Measurements from ENCODE around the gene EFCAB9.

Gene EFCAB9

DNA sequence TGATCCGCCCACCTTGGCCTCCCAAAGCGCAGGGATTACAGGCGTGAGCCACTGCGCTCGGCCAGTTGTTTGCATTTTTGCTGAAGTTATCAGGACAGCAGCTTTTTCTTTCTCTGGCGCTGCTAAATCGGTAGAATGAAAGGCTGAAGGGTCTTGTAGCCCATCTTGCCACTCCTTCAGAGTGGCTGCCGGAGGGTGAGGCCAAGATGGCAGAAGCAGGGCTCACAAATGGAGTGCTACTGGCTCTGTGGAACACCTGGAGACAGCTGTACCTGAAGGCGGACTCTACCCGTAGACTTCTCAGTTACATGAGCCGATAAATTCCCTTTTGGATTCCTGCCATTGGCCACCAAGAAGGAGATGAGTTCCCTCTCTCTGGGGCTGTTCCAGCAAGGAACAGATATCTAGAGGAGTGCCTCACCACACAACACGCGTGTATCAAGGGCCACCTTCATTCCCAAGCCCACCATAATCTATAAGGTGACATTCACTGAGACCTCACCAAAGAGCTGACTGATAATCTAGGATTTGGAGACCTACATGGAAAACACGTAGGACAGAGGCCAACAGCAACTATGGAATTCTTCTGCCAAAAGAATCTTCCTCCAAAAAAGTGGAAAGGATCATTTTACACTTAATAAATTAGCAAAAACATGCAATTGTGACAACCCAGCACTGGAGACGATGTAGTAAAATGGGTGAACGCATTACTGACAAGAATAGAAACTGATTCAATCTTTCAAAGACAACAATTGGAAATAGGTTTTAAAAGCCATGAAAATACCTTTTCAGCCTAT is 27.7 kb upstream of the EFCAB9 start:
- no peak for DNase-seq (ENCODE audit: low read depth)

DNA sequence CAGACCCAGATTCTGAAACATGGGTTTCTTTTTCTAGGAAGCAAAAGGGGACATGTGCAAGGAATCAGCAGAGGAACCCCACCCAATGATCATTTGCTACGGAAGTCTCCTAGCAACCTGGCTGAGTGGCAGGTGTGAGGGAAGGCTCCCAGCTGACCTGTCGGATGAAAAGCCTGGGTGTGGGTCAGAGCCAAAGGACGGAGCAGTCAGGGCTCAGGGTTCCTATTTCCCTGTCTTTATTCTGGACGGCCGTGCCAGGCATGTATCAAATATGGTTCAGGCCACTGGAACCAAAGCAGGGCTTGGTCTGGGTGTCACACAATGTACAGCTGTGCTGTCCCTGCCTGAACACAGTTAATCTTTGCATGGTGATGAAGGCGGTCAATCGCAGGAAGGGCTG is 26.1 kb upstream of the EFCAB9 start:
- DNase-seq (ENCODE audit: low read depth), result no peak

DNA sequence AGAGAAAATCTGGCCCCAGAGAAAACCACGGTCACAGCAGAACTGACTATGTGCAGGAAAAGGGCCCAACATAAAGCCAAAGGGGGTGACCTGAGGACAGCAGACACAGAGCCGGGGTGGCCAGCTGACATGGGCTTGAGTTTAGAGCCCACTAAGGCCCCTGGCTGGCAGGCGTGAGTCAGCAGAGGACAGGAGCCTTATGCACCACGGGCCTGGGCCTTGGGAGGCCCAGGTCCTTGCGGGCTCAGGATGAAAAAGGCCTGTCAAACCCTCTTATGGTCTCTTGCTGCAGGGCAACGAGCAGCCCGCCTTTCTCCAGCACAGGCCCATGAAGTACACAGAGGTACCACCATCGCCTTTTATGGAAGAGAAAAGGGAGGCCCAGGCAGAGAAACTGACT is 25.7 kb upstream of the EFCAB9 start:
- no peak for DNase-seq (ENCODE audit: low read depth)

DNA sequence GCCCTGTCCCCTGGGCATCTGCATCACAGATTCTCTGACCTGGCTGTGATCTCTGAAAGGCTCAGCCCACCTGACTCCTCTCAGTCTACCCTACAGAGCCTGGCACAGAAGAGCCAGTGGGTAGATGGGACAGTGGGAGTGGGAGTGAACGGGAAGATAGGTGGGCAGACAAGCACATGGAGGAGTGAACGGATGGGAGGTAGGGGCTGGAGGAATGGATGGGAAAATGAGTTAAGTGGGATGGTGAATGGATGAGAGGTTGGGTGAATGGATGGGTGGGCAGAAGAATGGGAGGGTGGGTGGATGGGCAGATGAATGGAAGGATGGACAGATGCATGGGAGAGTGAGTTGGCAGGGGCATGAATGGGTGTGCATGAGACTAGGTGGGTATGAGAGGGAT is 24.8 kb upstream of the EFCAB9 start:
- no peak for DNase-seq (ENCODE audit: low read depth)

DNA sequence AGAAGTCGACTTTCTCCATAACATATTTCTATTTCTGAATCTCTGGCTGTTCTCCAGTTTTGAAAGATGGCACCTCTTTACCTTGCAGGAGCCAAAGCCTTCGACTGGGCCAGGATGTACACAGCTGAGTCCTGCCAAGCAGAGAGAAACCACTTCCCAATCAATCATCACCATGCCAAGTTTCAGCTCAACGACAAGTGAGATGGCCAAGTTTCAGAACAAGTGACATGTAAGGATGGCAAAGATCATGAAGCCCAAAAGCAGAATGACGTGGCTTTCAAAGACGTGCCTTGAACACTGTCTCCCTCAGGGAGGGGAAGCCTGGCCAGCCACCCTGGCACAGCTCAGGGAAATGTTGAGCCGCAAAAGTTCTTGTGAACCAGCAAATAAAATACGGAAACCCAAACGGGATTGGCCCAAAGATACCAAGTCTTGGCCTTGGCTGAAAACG is 23.7 kb upstream of the EFCAB9 start:
- DNase-seq (ENCODE audit: low read depth), result no peak

DNA sequence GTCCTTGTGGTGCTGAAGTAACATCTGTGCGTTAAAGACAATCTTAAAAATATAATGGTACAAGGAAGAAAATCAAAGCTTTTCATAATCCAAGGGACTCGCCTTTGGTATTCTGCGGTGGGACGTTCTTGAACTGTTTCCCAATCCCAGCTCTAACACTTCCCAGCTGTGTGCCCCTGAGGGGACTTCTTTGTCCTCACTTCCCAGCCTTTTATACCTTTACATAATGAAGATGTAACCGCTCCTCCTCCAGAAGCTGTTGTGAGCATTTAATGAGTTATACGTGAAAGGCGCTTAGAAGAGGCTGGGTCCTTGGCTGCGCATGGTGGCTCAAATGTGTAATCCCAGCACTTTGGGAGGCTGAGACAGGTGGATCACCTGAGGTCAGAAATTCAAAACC is 22.9 kb upstream of the EFCAB9 start:
- no peak for DNase-seq (ENCODE audit: low read depth)

DNA sequence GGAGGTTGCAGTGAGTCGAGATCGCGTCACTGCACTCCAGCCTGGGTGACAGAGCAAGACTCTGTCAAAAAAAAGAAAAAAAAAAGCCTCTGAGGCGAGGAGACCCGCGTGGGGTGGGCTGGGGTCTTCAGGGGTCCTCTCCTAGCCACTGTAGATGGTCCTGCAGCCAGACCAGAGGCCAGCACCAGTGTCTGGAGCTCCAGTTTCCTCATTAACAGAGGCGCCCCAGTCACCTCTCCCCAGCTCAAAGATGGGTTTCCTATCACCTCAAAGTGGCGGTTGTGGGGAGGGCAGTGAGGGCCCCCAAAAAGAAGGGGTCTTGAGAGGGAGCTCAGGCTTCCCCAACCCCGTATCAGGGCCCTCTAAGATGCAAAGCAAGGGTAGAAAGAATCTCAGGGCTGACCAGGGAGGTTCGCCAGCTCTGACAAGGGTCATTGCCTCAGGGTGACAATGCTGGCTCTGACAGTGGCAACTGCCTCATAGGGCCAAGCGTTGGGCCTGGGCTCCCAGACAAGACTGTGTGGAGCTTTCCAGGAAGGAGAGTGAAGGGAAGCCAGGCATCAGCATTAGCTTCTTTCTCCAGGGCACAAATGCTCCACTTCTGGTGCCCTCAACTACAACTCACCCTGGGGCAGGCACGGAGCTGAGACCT is 20.9 kb upstream of the EFCAB9 start:
- DNase-seq (ENCODE audit: low read depth), result no peak

DNA sequence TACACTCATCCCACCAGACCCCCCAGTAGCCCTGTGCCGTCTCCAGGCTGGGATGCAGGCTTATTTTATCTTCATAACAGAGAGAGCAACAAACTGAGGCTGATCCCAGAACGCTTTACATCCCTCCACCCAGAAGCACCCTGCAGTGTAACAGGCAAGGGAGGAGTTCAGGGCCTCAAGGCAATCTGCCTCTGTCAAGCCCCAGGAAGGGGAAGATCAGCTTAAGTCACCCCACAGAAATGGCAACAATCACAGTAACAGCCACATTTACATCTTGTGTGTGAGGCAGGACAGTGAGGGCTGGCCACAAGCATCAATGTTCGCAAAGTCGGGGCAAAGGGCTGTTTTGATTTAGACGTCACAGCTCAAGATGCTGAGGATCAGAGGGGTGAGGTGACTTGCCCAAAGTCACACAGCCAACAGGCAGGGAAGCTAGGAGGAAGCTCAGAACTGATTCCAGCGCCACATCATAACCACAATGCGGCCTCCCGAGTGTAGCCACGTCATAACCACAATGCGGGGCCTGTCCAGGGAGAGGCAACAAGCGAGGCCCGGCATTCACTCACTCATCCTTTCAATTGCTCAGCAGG is 20.3 kb upstream of the EFCAB9 start:
- peak; percentile 74 for DNase-seq (ENCODE audit: low read depth)

DNA sequence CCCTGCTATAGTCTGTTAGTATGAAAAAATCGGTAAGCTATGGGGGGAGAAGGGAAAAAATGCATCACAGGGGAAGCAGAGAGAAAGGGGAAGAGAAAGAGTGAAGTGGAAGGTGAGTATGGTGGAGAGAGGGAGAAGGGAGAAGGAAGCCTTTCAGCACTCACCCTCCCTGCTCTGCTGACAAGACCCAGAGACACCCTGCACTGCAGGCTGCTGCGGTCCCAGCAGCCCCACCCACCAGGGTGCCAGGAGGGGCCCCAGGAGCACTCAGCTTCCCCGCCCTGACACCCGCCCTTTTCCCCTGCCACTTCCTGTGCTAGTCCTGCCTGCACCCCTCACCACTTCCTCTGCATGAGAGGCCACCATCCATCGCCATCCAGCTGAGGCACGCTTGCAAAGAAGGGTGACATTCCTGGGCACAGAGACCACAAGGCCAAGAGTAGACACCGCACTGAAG is 18.7 kb upstream of the EFCAB9 start:
- DNase-seq (ENCODE audit: low read depth), result no peak

DNA sequence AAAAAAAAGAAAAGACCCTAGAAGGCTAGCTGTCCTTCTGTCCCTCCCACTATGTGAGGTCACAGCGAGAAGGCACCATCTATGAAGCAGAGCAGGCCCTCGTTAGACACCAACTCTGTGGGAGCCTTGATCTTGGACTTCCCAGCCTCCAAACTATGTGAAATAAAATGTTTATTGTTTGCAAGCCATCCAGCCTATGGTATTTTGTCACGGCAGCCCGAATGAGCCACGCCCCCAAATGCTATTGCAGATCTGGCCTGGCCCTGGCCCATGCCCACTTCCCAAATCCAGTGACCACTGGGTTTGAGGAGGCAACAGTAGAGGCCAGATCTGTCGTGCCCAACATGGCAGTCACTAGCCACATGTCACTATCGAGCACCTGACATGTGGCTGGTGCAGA is 16.8 kb upstream of the EFCAB9 start:
- no peak for DNase-seq (ENCODE audit: low read depth)

DNA sequence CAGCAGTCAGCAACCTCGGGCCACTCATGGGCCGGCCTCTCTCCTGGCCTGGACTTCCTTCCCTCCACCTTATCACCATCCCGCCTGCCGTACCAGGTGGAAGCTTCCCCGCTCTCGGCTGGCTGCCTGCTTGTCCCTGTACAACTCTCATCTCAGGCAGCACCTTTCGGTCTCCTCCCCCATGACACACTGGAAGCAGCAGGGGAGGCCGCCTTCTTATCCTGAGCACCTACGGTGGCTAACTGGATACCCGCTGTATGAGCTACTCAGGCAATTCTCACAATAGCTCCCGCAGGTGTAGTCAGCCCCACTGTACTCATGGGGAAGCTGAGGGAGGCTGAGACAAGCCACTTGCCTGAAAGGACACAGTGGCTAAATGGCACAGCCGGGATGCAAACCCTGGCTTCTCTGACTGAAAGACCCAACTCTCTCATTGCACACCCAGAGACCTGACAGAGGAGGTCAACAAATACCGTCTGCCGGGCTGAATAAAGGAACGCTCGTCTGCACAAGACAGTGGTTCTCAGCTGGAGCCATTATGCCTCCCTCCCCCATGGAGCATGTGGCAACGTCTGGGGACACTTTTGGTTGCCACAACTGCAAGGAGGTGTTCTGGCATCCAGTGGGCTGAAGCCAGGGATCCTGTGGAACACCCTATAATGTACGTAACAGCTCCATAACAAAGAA is 15.5 kb upstream of the EFCAB9 start:
- DNase-seq (ENCODE audit: low read depth), result no peak

DNA sequence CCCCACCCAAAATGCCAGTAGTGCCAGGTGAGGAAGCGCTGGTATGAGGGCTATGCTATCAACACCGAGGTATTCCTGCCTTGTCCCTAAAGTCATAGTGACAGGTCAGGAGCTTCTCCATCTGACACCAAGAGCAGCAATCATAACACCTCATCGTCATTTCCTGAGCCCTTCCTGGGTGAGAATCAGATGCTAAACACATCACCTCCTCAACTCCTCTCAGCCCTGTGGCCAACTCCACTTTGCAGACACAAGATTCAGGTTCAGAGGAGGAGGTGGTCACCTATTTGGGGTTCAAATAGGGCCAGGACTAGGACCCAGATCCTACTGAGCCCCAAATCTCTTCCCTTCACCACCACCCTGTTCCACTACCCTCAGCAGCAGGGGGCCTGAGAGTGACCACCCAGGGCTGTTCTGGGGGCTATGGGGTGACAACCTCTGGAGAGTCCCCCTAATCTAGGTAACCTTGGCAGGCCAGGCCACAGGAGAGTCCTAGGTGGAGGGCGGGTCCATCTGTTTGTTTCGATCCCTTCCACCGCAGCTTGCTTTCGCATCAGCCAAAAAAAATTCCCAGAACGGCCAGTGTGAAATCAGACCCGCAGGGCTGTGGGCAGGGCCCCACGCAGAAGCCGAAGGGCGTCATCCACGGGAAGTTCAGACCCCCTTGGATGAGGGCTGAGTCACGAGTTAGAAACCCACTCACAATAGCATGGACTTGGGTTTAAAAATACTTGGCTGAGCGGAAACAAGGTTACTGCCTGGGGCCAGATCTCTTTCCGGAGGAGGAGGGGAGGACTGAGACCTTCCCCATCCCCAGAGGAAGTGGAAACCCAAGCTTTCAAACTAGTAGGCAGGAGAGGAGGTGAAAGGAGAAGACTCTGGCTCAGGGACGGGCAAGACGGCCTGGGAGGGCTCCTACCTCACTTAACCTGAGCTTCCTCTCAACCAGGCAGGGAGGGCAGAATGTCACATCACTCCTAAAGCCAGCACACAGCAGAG is 14.7 kb upstream of the EFCAB9 start:
- peak; percentile 32 for DNase-seq (ENCODE audit: low read depth)

DNA sequence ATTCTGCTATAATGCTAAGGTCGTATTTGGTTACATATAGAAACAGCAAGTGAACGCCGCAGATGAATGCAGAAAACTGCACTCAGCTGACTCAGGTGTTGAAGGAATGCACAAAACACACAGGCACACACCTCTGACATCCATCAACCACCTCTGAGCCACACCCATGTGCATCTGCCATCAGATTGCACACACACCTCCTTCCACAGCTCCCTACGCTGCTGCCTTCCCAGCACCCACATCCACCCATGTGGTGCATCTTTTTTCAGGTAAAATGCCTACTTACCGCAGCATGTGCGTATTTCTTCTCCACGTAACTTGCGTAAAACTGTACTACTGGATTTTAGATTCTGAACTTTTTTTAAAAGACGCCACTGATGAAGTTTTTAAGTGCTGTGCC is 13.0 kb upstream of the EFCAB9 start:
- DNase-seq (ENCODE audit: low read depth), result no peak

DNA sequence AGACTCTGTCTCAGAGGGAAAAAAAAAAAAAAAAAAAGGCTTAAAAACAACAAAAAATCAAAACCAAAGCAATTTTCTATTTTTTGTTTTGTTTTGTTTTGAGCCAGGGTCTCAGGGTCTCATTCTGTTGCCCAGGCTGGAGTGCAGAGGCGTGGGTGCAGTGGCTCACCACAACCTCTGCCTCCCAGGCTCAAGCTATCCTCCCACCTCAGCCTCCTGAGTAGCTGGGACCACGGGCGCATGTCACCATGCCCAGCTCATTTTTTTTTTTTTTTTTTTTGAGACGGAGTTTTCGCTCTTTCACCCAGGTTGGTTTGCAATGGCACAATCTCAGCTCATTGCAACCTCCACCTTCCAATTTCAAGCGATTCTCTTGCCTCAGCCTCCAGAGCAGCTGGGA is 11.7 kb upstream of the EFCAB9 start:
- no peak for DNase-seq (ENCODE audit: low read depth)

DNA sequence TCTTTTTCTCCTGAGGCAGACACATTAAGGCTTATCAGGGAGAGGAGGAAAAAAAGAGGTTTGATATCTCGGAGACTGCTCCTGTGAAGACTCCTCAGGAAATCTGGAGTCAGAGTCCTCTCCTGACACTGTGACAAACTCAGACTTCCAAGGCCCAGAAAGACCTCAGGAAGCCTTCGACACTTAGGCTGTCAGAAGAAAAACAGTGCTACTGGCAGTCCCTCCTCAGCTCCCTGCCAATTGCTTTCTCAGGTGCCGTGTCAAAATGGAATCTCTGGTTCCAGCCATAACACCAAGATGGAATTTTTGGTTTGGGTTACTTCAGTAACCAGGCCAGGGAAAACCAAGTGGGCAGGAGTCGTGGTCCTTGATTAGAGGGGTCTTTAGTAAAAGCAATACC is 10.1 kb upstream of the EFCAB9 start:
- no peak for DNase-seq (ENCODE audit: low read depth)

DNA sequence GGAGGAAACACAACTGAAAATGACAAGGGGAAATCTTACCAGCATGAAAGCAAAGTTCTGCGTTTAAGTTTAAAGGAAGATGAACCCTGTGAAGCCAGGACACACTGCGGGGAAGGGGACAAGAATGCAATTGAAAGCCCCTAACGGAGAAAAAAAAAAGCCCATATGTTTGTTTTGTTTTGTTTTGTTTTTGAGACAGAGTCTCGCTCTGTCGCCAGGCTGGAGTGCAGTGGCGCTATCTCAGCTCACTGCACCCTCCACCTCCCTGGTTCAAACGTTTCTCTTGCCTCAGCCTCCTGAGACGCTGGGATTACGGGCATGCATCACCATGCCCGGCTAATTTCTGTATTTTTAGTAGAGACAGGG is 8.9 kb upstream of the EFCAB9 start:
- no peak for DNase-seq (ENCODE audit: low read depth)

DNA sequence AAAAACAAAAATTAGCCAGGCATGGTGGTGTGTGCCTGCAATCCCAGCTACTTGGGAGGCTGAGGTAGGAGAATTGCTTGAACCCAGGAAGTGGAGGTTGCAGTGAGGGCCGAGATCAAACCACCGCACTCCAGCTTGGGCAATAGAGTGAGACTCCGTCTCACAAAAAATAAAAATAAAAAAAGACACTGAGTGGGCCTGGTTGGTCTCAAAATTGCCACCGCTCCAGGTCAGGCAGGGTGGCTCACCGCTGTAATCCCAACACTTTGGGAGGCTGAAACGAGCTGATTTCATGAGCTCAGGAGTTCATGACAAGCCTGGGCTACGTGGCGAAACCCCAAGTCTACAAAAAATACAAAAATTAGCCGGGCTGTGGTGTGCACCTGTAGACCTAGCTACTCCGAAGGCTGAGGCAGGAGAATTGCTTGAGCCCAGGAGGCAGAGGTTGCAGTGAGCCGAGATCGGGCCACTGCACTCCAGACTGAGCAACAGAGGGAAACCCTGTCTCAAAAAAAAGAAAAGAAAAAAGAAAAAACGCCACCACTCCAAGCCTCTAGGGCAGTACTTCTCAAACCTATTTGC is 7.8 kb upstream of the EFCAB9 start:
- no peak for DNase-seq (ENCODE audit: low read depth)

DNA sequence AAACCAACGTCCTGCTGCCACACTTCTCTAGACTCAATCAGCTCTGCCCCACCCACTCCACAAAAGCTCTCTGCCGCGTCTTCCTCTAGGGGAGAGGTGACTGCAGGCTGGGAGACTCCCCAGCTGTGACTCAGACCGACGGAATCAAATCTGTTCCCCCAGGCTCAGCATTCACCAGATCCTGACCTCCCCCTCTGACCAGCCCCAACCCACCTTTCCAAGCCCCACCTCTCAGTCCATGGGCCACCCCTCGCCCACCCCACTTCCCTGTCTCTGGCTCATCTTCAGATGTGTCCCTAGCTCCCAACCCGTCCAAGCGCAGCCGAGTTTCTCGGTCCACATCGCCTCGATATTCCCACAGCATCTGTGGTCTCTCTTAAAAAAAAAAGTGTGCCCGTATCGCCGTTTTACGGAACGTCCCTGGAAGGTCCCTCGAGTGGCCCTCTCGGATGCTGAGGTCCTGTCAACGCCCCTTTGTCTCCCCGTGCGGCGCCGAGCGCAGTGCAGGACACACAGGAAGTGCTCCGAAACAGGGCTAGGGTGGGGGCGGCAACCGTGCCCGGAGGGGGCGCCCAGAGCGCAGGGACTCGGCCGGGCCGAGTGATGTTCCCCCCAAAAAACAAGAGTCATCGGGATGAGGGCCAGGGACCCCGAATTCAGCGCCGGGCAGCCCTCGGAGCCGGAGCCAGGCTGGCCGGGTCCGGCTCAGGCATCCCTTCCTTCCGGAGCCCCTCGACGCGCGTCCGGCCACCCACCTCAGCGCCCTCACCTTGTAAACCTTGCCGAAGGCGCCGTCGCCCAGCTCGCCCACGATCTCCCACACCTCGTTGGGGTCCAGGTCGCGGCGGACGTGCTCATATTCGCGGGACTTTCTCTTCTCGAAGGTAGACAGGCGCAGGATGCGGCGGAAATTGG is 6.6 kb upstream of the EFCAB9 start:
- peak; percentile 32 for DNase-seq (ENCODE audit: low read depth)

DNA sequence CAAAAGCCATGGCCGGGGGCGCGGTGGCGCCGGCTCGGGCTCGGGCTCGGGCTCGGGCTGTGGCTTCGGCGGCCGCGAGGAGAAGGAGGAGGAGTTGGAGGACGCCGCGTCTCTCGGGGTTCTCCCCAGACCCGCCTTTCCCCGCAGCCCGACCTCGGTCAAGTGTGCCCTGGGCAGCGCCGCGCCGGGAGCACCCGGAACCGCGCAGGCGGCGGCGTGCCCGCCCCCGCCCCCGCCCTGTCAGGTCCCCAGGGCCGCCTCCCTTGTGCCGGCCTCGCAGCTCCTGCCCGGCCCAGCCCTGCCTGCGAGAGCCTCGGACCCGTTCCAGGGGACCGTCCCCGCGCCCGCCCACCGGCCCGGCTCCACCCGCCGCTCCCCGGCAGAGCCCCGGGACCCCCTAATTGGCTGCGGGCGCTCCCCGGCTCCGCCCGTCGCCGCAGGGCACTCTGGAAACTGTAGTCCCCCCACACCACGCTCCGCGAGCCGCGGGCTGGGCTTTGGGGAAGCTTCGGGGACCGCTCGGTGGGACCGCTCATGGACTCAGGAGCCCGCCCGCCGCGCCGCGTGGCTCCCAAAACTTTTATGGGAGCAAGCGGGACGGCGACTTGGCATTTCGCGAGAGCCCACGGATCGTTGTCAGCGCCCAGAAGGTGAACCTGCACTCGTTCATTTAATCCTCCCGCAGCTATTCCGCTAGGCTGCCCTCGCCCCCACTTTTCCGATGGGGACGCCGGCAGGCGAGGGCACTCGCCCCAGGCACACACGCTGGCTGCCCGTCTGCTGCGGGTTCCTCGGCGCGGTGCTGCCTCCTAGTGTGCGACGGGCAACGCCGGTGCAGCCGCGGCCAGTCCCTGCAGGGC is 5.7 kb upstream of the EFCAB9 start, which contains the start of gene STK10:
Gene STK10, minus strand, starts transcription at position 192 of the 860 bp plus-strand sequence. Its CDS starts 182 bp downstream, at position 10.
- peak; percentile 43 for DNase-seq (ENCODE audit: low read depth)
